ENCODE data around the gene MINDY1. TPM values are rescaled to one million over a fixed set of nuclear protein-coding genes. Genes with fewer than 3 reads are reported as not detected.

MINDY1 gene
- total and polyA plus RNA-seq, 2 donors (not counting 1 experiment from before 2014, with no cell fraction given) = 7.6 to 16.1 TPM

- Histone ChIP-seq H3K4me3 (ENCODE audit: control extremely low read depth in 1 of 5, extremely low read depth in 1 of 5, insufficient read depth in 1 of 5, low read depth in 2 of 5, low read length in 4 of 5) (no peak overlapping the region), H3K9me3 (ENCODE audit: control extremely low read depth in 1 of 3, control insufficient read depth in 2 of 3, insufficient read depth in 1 of 3, low read length in 2 of 3) (no peaks in the 10 kb centered on the region), H4K20me1 (ENCODE audit: control insufficient read depth, insufficient read depth, low read length, poor library complexity, severe bottlenecking) (peaks cover 12% of the 10 kb centered on the region), H3K4me1 (ENCODE audit: control insufficient read depth in 2 of 2, insufficient read depth in 2 of 2, low read length in 2 of 2) (peaks cover 42 to 52% of the 10 kb centered on the region in 2 donors), H2AFZ (ENCODE audit: insufficient read depth, low read depth, low read length, poor library complexity, severe bottlenecking) (no peak overlapping the region), H3K27me3 (replicated peaks in 1 of 4; ENCODE audit: control extremely low read depth in 1 of 4, control insufficient read depth in 3 of 4, insufficient read depth in 4 of 4, low read length in 3 of 4) (no peaks in the 10 kb centered on the region), H3K36me3 (replicated peaks in 1 of 2; ENCODE audit: control extremely low read depth in 1 of 2, control insufficient read depth in 1 of 2, extremely low read depth in 1 of 2, insufficient read depth in 2 of 2, low read length in 1 of 2) (peaks cover 0 to 58% of the 10 kb centered on the region in 2 experiments), H3K27ac (ENCODE audit: low read length in 2 of 2) (peak overlapping the region in 1 of 2 donors; percentile 44), H3K4me2 (replicated peaks; ENCODE audit: low read depth, low read length, poor library complexity, severe bottlenecking) (no peak overlapping the region), H3K9ac (ENCODE audit: low read length) (no peak overlapping the region), H3K79me2 (ENCODE audit: control insufficient read depth, insufficient read depth, low read length) (peaks cover 25% of the 10 kb centered on the region)
- Mint-ChIP-seq H3K9me3 (ENCODE audit: insufficient read depth) (no peaks in the 10 kb centered on the region), H3K4me3 (no peak overlapping the region), H3K27me3 (no peaks in the 10 kb centered on the region), H3K4me1 (peaks cover 56% of the 10 kb centered on the region), H3K27ac (peak overlapping the region; percentile 44)
- CTCF ChIA-PET = interaction anchor here (0.7 to 5.7 kb wide), 3 partner anchors 8 to 431 kb away, joined by 3 to 63 read pairs (median 18); partner anchors contain the start of genes CDC42SE1, GABPB2 and MLLT11
- DNase-seq = no peak
- POLR2A ChIA-PET = interaction anchor here (0.6 to 1.2 kb wide), 4 partner anchors 8 to 311 kb away, joined by 3 to 8 read pairs (median 4); partner anchors contain the start of genes CDC42SE1 and MLLT11
- no peak for ATAC-seq (ENCODE audit: low read depth)
- no CpG with 5 or more reads among the region's 2 CpGs for whole genome bisulfite sequencing (ENCODE audit: insufficient coverage)
- intact Hi-C loops (cut with micrococcal nuclease) = no loop called here
- TF ChIP-seq, protein P1, sequence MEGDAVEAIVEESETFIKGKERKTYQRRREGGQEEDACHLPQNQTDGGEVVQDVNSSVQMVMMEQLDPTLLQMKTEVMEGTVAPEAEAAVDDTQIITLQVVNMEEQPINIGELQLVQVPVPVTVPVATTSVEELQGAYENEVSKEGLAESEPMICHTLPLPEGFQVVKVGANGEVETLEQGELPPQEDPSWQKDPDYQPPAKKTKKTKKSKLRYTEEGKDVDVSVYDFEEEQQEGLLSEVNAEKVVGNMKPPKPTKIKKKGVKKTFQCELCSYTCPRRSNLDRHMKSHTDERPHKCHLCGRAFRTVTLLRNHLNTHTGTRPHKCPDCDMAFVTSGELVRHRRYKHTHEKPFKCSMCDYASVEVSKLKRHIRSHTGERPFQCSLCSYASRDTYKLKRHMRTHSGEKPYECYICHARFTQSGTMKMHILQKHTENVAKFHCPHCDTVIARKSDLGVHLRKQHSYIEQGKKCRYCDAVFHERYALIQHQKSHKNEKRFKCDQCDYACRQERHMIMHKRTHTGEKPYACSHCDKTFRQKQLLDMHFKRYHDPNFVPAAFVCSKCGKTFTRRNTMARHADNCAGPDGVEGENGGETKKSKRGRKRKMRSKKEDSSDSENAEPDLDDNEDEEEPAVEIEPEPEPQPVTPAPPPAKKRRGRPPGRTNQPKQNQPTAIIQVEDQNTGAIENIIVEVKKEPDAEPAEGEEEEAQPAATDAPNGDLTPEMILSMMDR (IDR thresholded peaks at IDR 0.05) = no peak
- TF ChIP-seq EZH2 (IDR thresholded peaks at IDR 0.05; ENCODE audit: borderline replicate concordance, insufficient read depth, low read depth, low read length, poor library complexity, severe bottlenecking) = no peak
Measured at GRCh38 chr1:151051356-151052009, 44.8 kb upstream of the MINDY1 start.

All from B cell (primary cell).